ENCODE data around the gene TRAF3. TPM values are rescaled to one million over a fixed set of nuclear protein-coding genes. Genes with fewer than 3 reads are reported as not detected.

TRAF3 gene
- total RNA-seq, 1 experiment from 2014 or later = 25.3 TPM

DNA sequence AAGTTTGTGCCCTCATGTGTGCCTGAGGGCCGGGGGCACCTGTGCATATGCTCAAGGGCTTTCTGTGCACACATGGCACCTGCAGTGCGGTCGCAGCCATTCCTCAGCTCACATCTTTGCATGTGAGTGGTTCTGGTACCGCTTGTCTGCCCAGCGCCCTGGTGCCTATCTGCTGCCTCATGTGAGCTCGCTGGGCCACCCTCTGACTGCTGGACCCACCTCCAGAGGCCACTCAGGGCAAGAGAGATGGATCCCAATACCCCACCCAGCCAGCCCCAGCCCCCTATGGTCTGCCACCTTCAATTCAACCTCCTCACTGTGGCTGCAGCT lies 139.8 kb downstream of the TRAF3 start:
- H3K27ac Mint-ChIP-seq (ENCODE audit: low read depth, unreplicated experiment) = no peak overlapping the region
- no TSS peak for BruUV-seq (replicated peaks)
- H3K9me3 Mint-ChIP-seq (ENCODE audit: unreplicated experiment) = no peaks in the 10 kb centered on the region
- no peaks in the 10 kb centered on the region for H3K4me1 Mint-ChIP-seq (ENCODE audit: insufficient read depth, unreplicated experiment)
- POLR2A ChIA-PET = interaction anchor here (0.5 kb wide), 1 partner anchor 379 kb away, joined by 6 read pairs; no protein-coding TSS in a partner anchor
- intact Hi-C loops (cut with micrococcal nuclease) = no loop called here
- H3K36me3 Mint-ChIP-seq (ENCODE audit: insufficient read depth, unreplicated experiment) = peaks cover 5% of the 10 kb centered on the region
- CTCF ChIA-PET = no interaction called here
- no peak for DNase-seq (ENCODE audit: unreplicated experiment)
- H3K4me3 Mint-ChIP-seq (ENCODE audit: unreplicated experiment) = no peak overlapping the region
- no peaks in the 10 kb centered on the region for H3K27me3 Mint-ChIP-seq (ENCODE audit: insufficient read depth, unreplicated experiment)
- TF ChIP-seq, protein P1, sequence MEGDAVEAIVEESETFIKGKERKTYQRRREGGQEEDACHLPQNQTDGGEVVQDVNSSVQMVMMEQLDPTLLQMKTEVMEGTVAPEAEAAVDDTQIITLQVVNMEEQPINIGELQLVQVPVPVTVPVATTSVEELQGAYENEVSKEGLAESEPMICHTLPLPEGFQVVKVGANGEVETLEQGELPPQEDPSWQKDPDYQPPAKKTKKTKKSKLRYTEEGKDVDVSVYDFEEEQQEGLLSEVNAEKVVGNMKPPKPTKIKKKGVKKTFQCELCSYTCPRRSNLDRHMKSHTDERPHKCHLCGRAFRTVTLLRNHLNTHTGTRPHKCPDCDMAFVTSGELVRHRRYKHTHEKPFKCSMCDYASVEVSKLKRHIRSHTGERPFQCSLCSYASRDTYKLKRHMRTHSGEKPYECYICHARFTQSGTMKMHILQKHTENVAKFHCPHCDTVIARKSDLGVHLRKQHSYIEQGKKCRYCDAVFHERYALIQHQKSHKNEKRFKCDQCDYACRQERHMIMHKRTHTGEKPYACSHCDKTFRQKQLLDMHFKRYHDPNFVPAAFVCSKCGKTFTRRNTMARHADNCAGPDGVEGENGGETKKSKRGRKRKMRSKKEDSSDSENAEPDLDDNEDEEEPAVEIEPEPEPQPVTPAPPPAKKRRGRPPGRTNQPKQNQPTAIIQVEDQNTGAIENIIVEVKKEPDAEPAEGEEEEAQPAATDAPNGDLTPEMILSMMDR (IDR thresholded peaks at IDR 0.05; ENCODE audit: unreplicated experiment) = no peak

DNA sequence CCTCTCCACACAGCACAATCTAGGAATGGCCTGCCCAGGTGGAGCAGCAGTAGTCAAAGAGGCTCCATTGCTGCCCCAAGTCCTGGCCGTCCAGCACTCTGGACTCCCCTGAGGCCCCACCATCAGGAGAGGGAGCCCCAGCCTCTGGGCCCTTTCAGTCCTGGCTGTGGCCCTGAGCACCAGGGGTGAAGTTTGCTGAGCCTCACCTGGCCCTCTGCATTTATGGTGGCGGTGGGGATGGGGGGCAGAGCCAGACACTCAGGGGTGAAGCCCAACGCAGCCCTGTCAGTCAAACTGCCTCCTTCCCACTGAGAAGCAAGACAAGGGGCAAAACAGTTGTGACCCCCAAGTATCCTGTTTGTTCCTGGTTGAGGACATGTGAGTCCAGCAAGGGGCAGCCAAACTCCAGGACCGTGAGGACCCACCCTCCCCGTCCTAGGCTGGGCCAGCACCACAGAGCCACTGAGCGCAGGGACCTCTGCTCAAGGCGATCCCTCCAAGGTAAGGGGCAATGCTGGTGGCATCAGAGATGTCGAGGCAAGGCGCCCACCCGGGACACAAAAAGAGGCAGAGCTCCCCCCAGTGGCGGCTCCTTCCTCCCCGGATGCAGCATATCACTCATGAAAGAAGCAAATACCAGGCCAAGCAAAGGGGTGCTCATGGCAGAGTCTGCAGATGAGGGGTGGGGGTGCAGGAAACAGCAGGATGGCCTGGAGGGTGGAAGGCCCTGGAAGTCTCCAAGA lies 140.4 kb downstream of the TRAF3 start:
- Mint-ChIP-seq H3K4me1 (ENCODE audit: insufficient read depth, unreplicated experiment) (no peaks in the 10 kb centered on the region), H3K36me3 (ENCODE audit: insufficient read depth, unreplicated experiment) (peaks cover 5% of the 10 kb centered on the region), H3K9me3 (ENCODE audit: unreplicated experiment) (no peaks in the 10 kb centered on the region), H3K27ac (ENCODE audit: low read depth, unreplicated experiment) (no peak overlapping the region), H3K27me3 (ENCODE audit: insufficient read depth, unreplicated experiment) (no peaks in the 10 kb centered on the region), H3K4me3 (ENCODE audit: unreplicated experiment) (no peak overlapping the region)
- POLR2A ChIA-PET = no interaction called here
- no TSS peak for BruUV-seq (replicated peaks)
- intact Hi-C loops (cut with micrococcal nuclease) = no loop called here
- DNase-seq (ENCODE audit: unreplicated experiment) = peak; percentile 42
- CTCF ChIA-PET = interaction anchor here (0.6 kb wide), 1 partner anchor 92 kb away, joined by 4 read pairs; no protein-coding TSS in a partner anchor
- TF ChIP-seq, protein P1 (IDR thresholded peaks at IDR 0.05; ENCODE audit: unreplicated experiment) = peak; percentile 45

DNA sequence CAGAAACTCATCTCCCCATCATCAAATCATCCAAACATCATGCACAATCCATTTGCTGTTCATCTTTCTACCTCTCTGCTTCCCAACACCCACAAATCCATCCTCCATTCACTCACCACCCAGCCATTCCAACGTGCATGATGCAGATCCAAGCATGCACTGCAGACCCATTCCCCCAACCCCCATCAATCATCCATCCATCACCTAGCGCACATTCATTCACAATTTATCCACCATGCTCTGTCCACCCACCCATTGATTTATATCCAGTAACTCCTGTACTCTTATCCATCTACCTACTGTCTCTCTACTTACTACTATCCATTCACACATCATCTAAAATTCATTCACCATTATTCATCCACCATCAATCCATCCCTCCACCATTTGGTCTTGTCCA lies 141.2 kb downstream of the TRAF3 start:
- H3K9me3 Mint-ChIP-seq (ENCODE audit: unreplicated experiment) = no peaks in the 10 kb centered on the region
- H3K27ac Mint-ChIP-seq (ENCODE audit: low read depth, unreplicated experiment) = no peak overlapping the region
- H3K4me3 Mint-ChIP-seq (ENCODE audit: unreplicated experiment) = no peak overlapping the region
- DNase-seq (ENCODE audit: unreplicated experiment) = no peak
- BruUV-seq (replicated peaks) = no TSS peak
- H3K4me1 Mint-ChIP-seq (ENCODE audit: insufficient read depth, unreplicated experiment) = no peaks in the 10 kb centered on the region
- H3K27me3 Mint-ChIP-seq (ENCODE audit: insufficient read depth, unreplicated experiment) = no peaks in the 10 kb centered on the region
- peaks cover 5% of the 10 kb centered on the region for H3K36me3 Mint-ChIP-seq (ENCODE audit: insufficient read depth, unreplicated experiment)
- TF ChIP-seq, protein P1 (IDR thresholded peaks at IDR 0.05; ENCODE audit: unreplicated experiment) = no peak
- ChIA-PET POLR2A (interaction anchor here (0.6 kb wide), 2 partner anchors 96 to 315 kb away, joined by 3 read pairs; no protein-coding TSS in a partner anchor), CTCF (interaction anchor here (0.6 kb wide), 2 partner anchors 93 to 197 kb away, joined by 4 to 5 read pairs; no protein-coding TSS in a partner anchor)
- intact Hi-C loops (cut with micrococcal nuclease) = no loop called here

DNA sequence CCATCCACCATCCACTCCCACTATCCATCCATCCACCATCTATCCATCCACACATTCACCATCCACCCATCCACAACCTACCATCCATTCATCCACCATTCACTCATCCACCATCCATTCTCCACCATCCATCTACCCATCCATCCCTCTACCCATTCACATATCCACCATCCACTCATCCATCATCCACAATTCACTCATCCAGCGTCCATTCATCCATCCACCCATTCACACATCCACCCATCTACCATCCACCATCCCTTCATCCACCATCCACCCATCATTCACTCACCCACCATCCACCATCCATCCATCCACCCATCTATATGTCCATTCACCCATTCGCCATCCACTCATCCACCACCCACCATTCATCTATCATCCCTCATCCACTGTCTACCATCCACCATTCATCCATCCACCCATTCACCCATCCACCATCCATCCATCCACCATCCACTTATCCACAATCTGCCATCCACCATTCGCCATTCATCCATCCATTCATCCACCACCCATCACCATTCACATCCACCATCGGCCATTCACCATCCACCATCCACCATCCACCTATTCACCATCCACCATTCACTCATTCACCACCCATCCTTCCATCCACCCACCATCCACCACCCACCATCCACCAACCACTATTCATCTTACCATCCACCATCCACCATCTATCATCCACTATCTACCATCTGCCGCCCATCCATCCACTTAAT lies 143.2 kb downstream of the TRAF3 start:
- H3K4me3 Mint-ChIP-seq (ENCODE audit: unreplicated experiment) = no peak overlapping the region
- ChIA-PET CTCF (no interaction called here), POLR2A (no interaction called here)
- H3K4me1 Mint-ChIP-seq (ENCODE audit: insufficient read depth, unreplicated experiment) = no peaks in the 10 kb centered on the region
- no peaks in the 10 kb centered on the region for H3K36me3 Mint-ChIP-seq (ENCODE audit: insufficient read depth, unreplicated experiment)
- intact Hi-C loops (cut with micrococcal nuclease) = no loop called here
- H3K27me3 Mint-ChIP-seq (ENCODE audit: insufficient read depth, unreplicated experiment) = no peaks in the 10 kb centered on the region
- no TSS peak for BruUV-seq (replicated peaks)
- no peak overlapping the region for H3K27ac Mint-ChIP-seq (ENCODE audit: low read depth, unreplicated experiment)
- no peaks in the 10 kb centered on the region for H3K9me3 Mint-ChIP-seq (ENCODE audit: unreplicated experiment)
- TF ChIP-seq, protein P1 (IDR thresholded peaks at IDR 0.05; ENCODE audit: unreplicated experiment) = no peak
- no peak for DNase-seq (ENCODE audit: unreplicated experiment)
